Measurements from ENCODE around the gene SLC2A4RG. TPM values are rescaled to one million over a fixed set of nuclear protein-coding genes. Genes with fewer than 3 reads are reported as not detected.

The SLC2A4RG gene
- total RNA-seq, 2 experiments from 2014 or later = 123 to 125 TPM

DNA sequence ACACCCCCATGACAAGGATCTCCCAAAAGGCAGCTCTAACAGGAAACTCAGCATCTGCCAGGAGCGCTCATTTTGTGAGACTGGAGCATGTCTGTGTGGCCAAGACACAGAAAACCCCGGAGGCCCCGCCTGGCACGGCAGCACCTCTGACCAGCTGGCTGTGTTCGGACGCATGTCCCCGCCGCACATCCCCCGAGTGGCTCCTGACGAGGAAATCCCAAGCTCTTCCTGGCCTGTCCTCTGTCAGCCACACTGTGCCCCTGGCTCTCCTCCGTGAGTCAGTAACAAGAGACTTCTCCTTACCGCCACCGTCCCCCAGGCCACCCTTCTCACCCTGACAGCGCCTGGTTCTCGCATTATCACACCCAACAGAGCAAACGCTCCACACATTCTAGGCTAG is 14.4 kb downstream of the SLC2A4RG start:
- H3K4me1 Mint-ChIP-seq (ENCODE audit: low read depth) = peaks cover 35% of the 10 kb centered on the region
- POLR2A ChIA-PET = no interaction called here

GRCh38 chr20:63755933-63756647 is 16.5 kb downstream of the SLC2A4RG start:
- Histone ChIP-seq H3K27me3 (ENCODE audit: control insufficient read depth in 1 of 2, insufficient read depth in 2 of 2, low read length in 2 of 2) (no peaks in the 10 kb centered on the region), H3K9me3 (ENCODE audit: control insufficient read depth in 1 of 2, insufficient read depth in 1 of 2, low read length in 2 of 2) (no peaks in the 10 kb centered on the region), H3K4me1 (ENCODE audit: insufficient read depth, low read length) (peaks cover 20% of the 10 kb centered on the region), H3K36me3 (ENCODE audit: insufficient read depth, low read length) (no peaks in the 10 kb centered on the region), H3K4me3 (ENCODE audit: low read length) (no peak overlapping the region), H3K27ac (ENCODE audit: low read depth in 1 of 2, low read length in 2 of 2) (no peak overlapping the region)
- Mint-ChIP-seq H3K4me1 (ENCODE audit: low read depth) (peaks cover 19% of the 10 kb centered on the region), H3K4me3 (no peak overlapping the region), H3K27ac (no peak overlapping the region), H3K36me3 (ENCODE audit: low read depth) (no peaks in the 10 kb centered on the region), H3K27me3 (no peaks in the 10 kb centered on the region), H3K9me3 (no peaks in the 10 kb centered on the region)
- DNase-seq (no peak), ATAC-seq (ENCODE audit: poor library complexity) (no peak)
- TF ChIP-seq, protein P1, sequence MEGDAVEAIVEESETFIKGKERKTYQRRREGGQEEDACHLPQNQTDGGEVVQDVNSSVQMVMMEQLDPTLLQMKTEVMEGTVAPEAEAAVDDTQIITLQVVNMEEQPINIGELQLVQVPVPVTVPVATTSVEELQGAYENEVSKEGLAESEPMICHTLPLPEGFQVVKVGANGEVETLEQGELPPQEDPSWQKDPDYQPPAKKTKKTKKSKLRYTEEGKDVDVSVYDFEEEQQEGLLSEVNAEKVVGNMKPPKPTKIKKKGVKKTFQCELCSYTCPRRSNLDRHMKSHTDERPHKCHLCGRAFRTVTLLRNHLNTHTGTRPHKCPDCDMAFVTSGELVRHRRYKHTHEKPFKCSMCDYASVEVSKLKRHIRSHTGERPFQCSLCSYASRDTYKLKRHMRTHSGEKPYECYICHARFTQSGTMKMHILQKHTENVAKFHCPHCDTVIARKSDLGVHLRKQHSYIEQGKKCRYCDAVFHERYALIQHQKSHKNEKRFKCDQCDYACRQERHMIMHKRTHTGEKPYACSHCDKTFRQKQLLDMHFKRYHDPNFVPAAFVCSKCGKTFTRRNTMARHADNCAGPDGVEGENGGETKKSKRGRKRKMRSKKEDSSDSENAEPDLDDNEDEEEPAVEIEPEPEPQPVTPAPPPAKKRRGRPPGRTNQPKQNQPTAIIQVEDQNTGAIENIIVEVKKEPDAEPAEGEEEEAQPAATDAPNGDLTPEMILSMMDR (IDR thresholded peaks at IDR 0.05) = no peak
- CTCF ChIA-PET = interaction anchor here (0.8 kb wide), 1 partner anchor 27 kb away, joined by 3 read pairs; no protein-coding TSS in a partner anchor
- intact Hi-C loops (cut with DNase I, micrococcal nuclease) = no loop called here
- POLR2A ChIA-PET = no interaction called here

More for the DNA sequence above, 14.4 kb downstream of the SLC2A4RG start:
- CTCF ChIA-PET = no interaction called here
- Mint-ChIP-seq H3K9me3 (no peaks in the 10 kb centered on the region), H3K27ac (no peak overlapping the region), H3K4me3 (no peak overlapping the region), H3K36me3 (ENCODE audit: low read depth) (no peaks in the 10 kb centered on the region), H3K27me3 (no peaks in the 10 kb centered on the region)
- DNase-seq (no peak), ATAC-seq (ENCODE audit: poor library complexity) (no peak)
- TF ChIP-seq, protein P1 (IDR thresholded peaks at IDR 0.05) = no peak
- H3K27ac ChIP-seq (ENCODE audit: low read depth in 1 of 2, low read length in 2 of 2) = no peak overlapping the region
- no peak overlapping the region for H3K4me3 ChIP-seq (ENCODE audit: low read length)
- H3K9me3 ChIP-seq (ENCODE audit: control insufficient read depth in 1 of 2, insufficient read depth in 1 of 2, low read length in 2 of 2) = no peaks in the 10 kb centered on the region
- intact Hi-C loops (cut with DNase I, micrococcal nuclease) = no loop called here
- H3K27me3 ChIP-seq (ENCODE audit: control insufficient read depth in 1 of 2, insufficient read depth in 2 of 2, low read length in 2 of 2) = no peaks in the 10 kb centered on the region
- H3K36me3 ChIP-seq (ENCODE audit: insufficient read depth, low read length) = no peaks in the 10 kb centered on the region
- H3K4me1 ChIP-seq (ENCODE audit: insufficient read depth, low read length) = peaks cover 37% of the 10 kb centered on the region

DNA sequence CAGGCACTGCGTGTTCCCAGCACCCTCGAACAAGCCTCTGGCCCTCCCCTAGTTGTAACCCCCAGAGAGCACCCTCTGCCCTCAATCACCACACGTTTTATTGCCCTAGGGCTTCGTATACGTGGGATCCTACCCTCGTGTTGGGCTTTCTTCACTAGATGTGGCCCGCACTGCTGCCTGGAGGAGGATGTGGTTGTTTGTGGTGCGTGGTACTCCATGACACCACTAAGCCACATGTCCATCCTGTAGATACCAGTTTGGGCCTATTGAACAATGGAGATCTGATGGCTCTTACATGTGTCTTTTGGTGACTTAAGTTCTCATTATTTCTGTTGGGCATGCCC is 17.0 kb downstream of the SLC2A4RG start:
- Mint-ChIP-seq H3K27me3 (no peaks in the 10 kb centered on the region), H3K36me3 (ENCODE audit: low read depth) (no peaks in the 10 kb centered on the region), H3K4me3 (no peak overlapping the region), H3K9me3 (no peaks in the 10 kb centered on the region), H3K27ac (no peak overlapping the region), H3K4me1 (ENCODE audit: low read depth) (peaks cover 16% of the 10 kb centered on the region)
- intact Hi-C loops (cut with DNase I, micrococcal nuclease) = no loop called here
- CTCF ChIA-PET = no interaction called here
- H3K36me3 ChIP-seq (ENCODE audit: insufficient read depth, low read length) = no peaks in the 10 kb centered on the region
- ATAC-seq (ENCODE audit: poor library complexity) (no peak), DNase-seq (peak in 1 of 14 experiments; percentile 71)
- POLR2A ChIA-PET = no interaction called here
- peaks cover 15% of the 10 kb centered on the region for H3K4me1 ChIP-seq (ENCODE audit: insufficient read depth, low read length)
- TF ChIP-seq, protein P1 (IDR thresholded peaks at IDR 0.05) = no peak
- no peaks in the 10 kb centered on the region for H3K27me3 ChIP-seq (ENCODE audit: control insufficient read depth in 1 of 2, insufficient read depth in 2 of 2, low read length in 2 of 2)
- H3K27ac ChIP-seq (ENCODE audit: low read depth in 1 of 2, low read length in 2 of 2) = no peak overlapping the region
- H3K4me3 ChIP-seq (ENCODE audit: low read length) = no peak overlapping the region
- no peaks in the 10 kb centered on the region for H3K9me3 ChIP-seq (ENCODE audit: control insufficient read depth in 1 of 2, insufficient read depth in 1 of 2, low read length in 2 of 2)
